Neural progenitor cell (in vitro differentiated cells): ENCODE data around the gene ANKRD6. TPM values are rescaled to one million over a fixed set of nuclear protein-coding genes. Genes with fewer than 3 reads are reported as not detected.

Experiments
- DNase-seq: peaks from one replicate; pipeline ENCODE4 v3.0.0-alpha.2; 2016; ENCODE audit warnings: low spot score
- H2AFZ ChIP-seq: fragments of 200-600 bp; sonication (generic); replicated peaks from 2 replicates; pipeline ENCODE4 v1.6.1; 2016; ENCODE audit warnings: antibody characterized with exemption
- H3F3A ChIP-seq: fragments of 200-600 bp; sonication (generic); 2 replicates; pipeline ENCODE4 v1.6.1; 2016; ENCODE audit warnings: antibody characterized with exemption, low read depth
- H3K27ac ChIP-seq: fragments of 200-600 bp; sonication (generic); 2 replicates; pipeline ENCODE4 v1.5.1; 2016; ENCODE audit warnings: mild to moderate bottlenecking
- H3K27me3 ChIP-seq: fragments of 200-600 bp; sonication (generic); 2 replicates; pipeline ENCODE4 v1.6.1; 2016; ENCODE audit warnings: mild to moderate bottlenecking, moderate library complexity
- H3K36me3 ChIP-seq: fragments of 200-600 bp; sonication (generic); 2 replicates; pipeline ENCODE4 v1.5.1; 2016
- H3K4me1 ChIP-seq: fragments of 200-600 bp; sonication (generic); 2 replicates; pipeline ENCODE4 v1.6.1; 2016; ENCODE audit warnings: mixed run types
- H3K4me2 ChIP-seq: fragments of 200-600 bp; sonication (generic); 2 replicates; pipeline ENCODE4 v1.6.1; 2016
- H3K4me3 ChIP-seq: fragments of 200-600 bp; sonication (generic); 2 replicates; pipeline ENCODE4 v1.5.1; 2016
- H3K79me2 ChIP-seq: fragments of 200-600 bp; sonication (generic); 2 replicates; pipeline ENCODE4 v1.6.1; 2016; ENCODE audit warnings: low read depth
- H3K9ac ChIP-seq: fragments of 200-600 bp; sonication (generic); 2 replicates; pipeline ENCODE4 v1.6.1; 2016
- H3K9me3 ChIP-seq: fragments of 200-600 bp; sonication (generic); 2 replicates; pipeline ENCODE4 v1.5.1; 2016; ENCODE audit warnings: low read depth
- H4K20me1 ChIP-seq: fragments of 200-600 bp; sonication (generic); 2 replicates; pipeline ENCODE4 v1.6.1; 2016; ENCODE audit warnings: low read depth
- H3K27ac Mint-ChIP-seq: 3 replicates; pipeline ENCODE4 v1.8.0; 2021; ENCODE audit warnings: mixed read lengths
- H3K27me3 Mint-ChIP-seq: 2 replicates; pipeline ENCODE4 v1.8.0; 2022; ENCODE audit warnings: low read depth, mild to moderate bottlenecking, inconsistent platforms, moderate library complexity, mixed read lengths; ENCODE audit not compliant: insufficient read depth
- H3K36me3 Mint-ChIP-seq: 3 replicates; pipeline ENCODE4 v1.8.0; 2021; ENCODE audit warnings: mixed read lengths
- H3K4me1 Mint-ChIP-seq: 3 replicates; pipeline ENCODE4 v1.8.0; 2021; ENCODE audit warnings: mixed read lengths
- H3K4me3 Mint-ChIP-seq: 3 replicates; pipeline ENCODE4 v1.8.0; 2021; ENCODE audit warnings: mild to moderate bottlenecking, moderate library complexity, mixed read lengths
- H3K9me3 Mint-ChIP-seq: 3 replicates; pipeline ENCODE4 v1.8.0; 2020; ENCODE audit warnings: mixed read lengths
- CTCF ChIP-seq: fragments of 200-600 bp; sonication (generic); IDR thresholded peaks from 2 replicates; pipeline ENCODE4 v1.5.1; 2017; ENCODE audit warnings: antibody characterized with exemption, mild to moderate bottlenecking
- EZH2 ChIP-seq: fragments of 200-600 bp; sonication (generic); IDR thresholded peaks from 2 replicates; pipeline ENCODE4 v1.6.1; 2017; ENCODE audit warnings: antibody characterized with exemption, mild to moderate bottlenecking, moderate library complexity
- EZH2phosphoT487 ChIP-seq: fragments of 200-600 bp; sonication (generic); IDR thresholded peaks from 2 replicates; pipeline ENCODE4 v1.6.1; 2017; ENCODE audit warnings: antibody characterized with exemption
- total RNA-seq: library from RNA; depleted of rRNA; stranded (reverse); fragments of >200 nt; gene quantifications from 2 replicates; pipeline ENCODE4 v1.2.3, GENCODE V29; 2015; ENCODE audit warnings: low replicate concordance

Gene ANKRD6
- total RNA-seq, 1 donor from 2014 or later, result 36.3 TPM

DNA sequence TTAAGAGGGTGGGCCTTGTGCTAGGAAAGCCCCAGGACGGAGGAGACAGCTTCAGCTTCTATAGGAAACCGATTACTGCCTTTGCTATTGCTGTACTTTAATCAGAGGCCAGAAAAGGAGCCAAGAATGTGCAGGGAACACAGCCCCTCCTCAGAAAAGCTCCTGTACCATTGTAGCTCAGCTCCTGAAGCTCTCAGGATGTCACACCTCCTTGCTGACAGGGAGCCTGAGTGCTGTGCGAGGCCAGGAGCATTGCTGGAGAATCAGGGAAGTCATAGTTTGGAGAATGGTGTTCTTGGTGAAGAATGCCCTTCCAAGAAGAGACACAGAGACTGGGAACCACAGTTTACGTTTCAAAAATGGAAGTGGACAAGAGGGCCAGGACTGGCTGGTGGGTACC, 158.8 kb downstream of the ANKRD6 start:
- H4K20me1 ChIP-seq, result peaks cover 19% of the 10 kb centered on the region
- H3K9ac ChIP-seq, result no peak overlapping the region
- H3K4me1 Mint-ChIP-seq, result peaks cover 5% of the 10 kb centered on the region
- H3K27me3 Mint-ChIP-seq, result peaks cover 6% of the 10 kb centered on the region
- H3K27me3 ChIP-seq, result no peaks in the 10 kb centered on the region
- no peak overlapping the region for H3K4me3 Mint-ChIP-seq
- H3K79me2 ChIP-seq, result no peaks in the 10 kb centered on the region
- no peak overlapping the region for H3K4me2 ChIP-seq
- peaks cover 20% of the 10 kb centered on the region for H3K4me1 ChIP-seq
- H3F3A ChIP-seq, result peaks cover 23% of the 10 kb centered on the region
- no peak overlapping the region for H3K4me3 ChIP-seq
- no peak for DNase-seq
- H3K36me3 ChIP-seq, result no peaks in the 10 kb centered on the region
- H3K9me3 ChIP-seq, result no peaks in the 10 kb centered on the region
- no peaks in the 10 kb centered on the region for H3K9me3 Mint-ChIP-seq
- H3K36me3 Mint-ChIP-seq, result peaks cover 11% of the 10 kb centered on the region
- TF ChIP-seq EZH2, result no peak
- TF ChIP-seq CTCF, result no peak
- H3K27ac ChIP-seq, result no peak overlapping the region
- H3K27ac Mint-ChIP-seq, result no peak overlapping the region
- H2AFZ ChIP-seq, result no peak overlapping the region

GRCh38 chr6:89596056-89596455, 163.1 kb downstream of the ANKRD6 start:
- Histone ChIP-seq H3K4me3 (no peak overlapping the region), H3K27me3 (no peaks in the 10 kb centered on the region), H4K20me1 (no peaks in the 10 kb centered on the region), H2AFZ (no peak overlapping the region), H3K9ac (no peak overlapping the region), H3K36me3 (no peaks in the 10 kb centered on the region), H3K27ac (no peak overlapping the region), H3F3A (no peaks in the 10 kb centered on the region), H3K79me2 (no peaks in the 10 kb centered on the region), H3K4me1 (no peaks in the 10 kb centered on the region), H3K9me3 (no peaks in the 10 kb centered on the region), H3K4me2 (no peak overlapping the region)
- H3K36me3 Mint-ChIP-seq, result peaks cover 14% of the 10 kb centered on the region
- no peak for TF ChIP-seq CTCF
- TF ChIP-seq EZH2, result no peak
- no peak for TF ChIP-seq EZH2phosphoT487
- no peak overlapping the region for H3K27ac Mint-ChIP-seq
- peaks cover 6% of the 10 kb centered on the region for H3K27me3 Mint-ChIP-seq
- H3K4me3 Mint-ChIP-seq, result no peak overlapping the region
- no peaks in the 10 kb centered on the region for H3K9me3 Mint-ChIP-seq
- no peak for DNase-seq
- no peaks in the 10 kb centered on the region for H3K4me1 Mint-ChIP-seq

GRCh38 chr6:89596484-89596883, 163.5 kb downstream of the ANKRD6 start:
- Mint-ChIP-seq H3K27me3 (peaks cover 6% of the 10 kb centered on the region), H3K4me1 (no peaks in the 10 kb centered on the region), H3K9me3 (no peaks in the 10 kb centered on the region), H3K36me3 (peaks cover 14% of the 10 kb centered on the region), H3K4me3 (no peak overlapping the region), H3K27ac (no peak overlapping the region)
- H3K9ac ChIP-seq, result no peak overlapping the region
- no peak for DNase-seq
- H4K20me1 ChIP-seq, result no peaks in the 10 kb centered on the region
- H3K4me2 ChIP-seq, result no peak overlapping the region
- H3K36me3 ChIP-seq, result no peaks in the 10 kb centered on the region
- no peaks in the 10 kb centered on the region for H3F3A ChIP-seq
- no peaks in the 10 kb centered on the region for H3K4me1 ChIP-seq
- H3K4me3 ChIP-seq, result no peak overlapping the region
- TF ChIP-seq CTCF (no peak), EZH2phosphoT487 (no peak), EZH2 (no peak)
- no peaks in the 10 kb centered on the region for H3K9me3 ChIP-seq
- H3K27ac ChIP-seq, result no peak overlapping the region
- no peaks in the 10 kb centered on the region for H3K27me3 ChIP-seq
- H2AFZ ChIP-seq, result no peak overlapping the region
- H3K79me2 ChIP-seq, result no peaks in the 10 kb centered on the region

GRCh38 chr6:89597372-89597771, 164.4 kb downstream of the ANKRD6 start:
- no peak overlapping the region for H3K27ac ChIP-seq
- no peak overlapping the region for H3K4me2 ChIP-seq
- H3F3A ChIP-seq, result no peaks in the 10 kb centered on the region
- DNase-seq, result no peak
- Mint-ChIP-seq H3K27me3 (peaks cover 6% of the 10 kb centered on the region), H3K27ac (no peak overlapping the region), H3K4me3 (no peak overlapping the region), H3K4me1 (no peaks in the 10 kb centered on the region), H3K9me3 (no peaks in the 10 kb centered on the region), H3K36me3 (peaks cover 14% of the 10 kb centered on the region)
- no peaks in the 10 kb centered on the region for H3K27me3 ChIP-seq
- no peaks in the 10 kb centered on the region for H3K9me3 ChIP-seq
- no peaks in the 10 kb centered on the region for H3K4me1 ChIP-seq
- no peak overlapping the region for H2AFZ ChIP-seq
- no peak for TF ChIP-seq EZH2
- no peak for TF ChIP-seq CTCF
- TF ChIP-seq EZH2phosphoT487, result no peak
- H4K20me1 ChIP-seq, result no peaks in the 10 kb centered on the region
- no peaks in the 10 kb centered on the region for H3K36me3 ChIP-seq
- no peaks in the 10 kb centered on the region for H3K79me2 ChIP-seq
- H3K9ac ChIP-seq, result no peak overlapping the region
- no peak overlapping the region for H3K4me3 ChIP-seq
